Neural cell (in vitro differentiated cells): ENCODE measurements around the gene PACRGL. TPM values are rescaled to one million over a fixed set of nuclear protein-coding genes. Genes with fewer than 3 reads are reported as not detected.

ENCODE experiments used
- H2AFZ ChIP-seq: fragments of 200-600, 300-800 bp; sonication (generic), shearing (Covaris generic); 2 replicates; pipeline ENCODE4 v1.6.0; 2014; ENCODE audit warnings: low read depth, mild to moderate bottlenecking, antibody characterized with exemption, low read length, moderate library complexity
- H3F3A ChIP-seq: fragments of 200-600 bp; shearing (Covaris generic); 2 replicates; pipeline ENCODE4 v1.6.1; 2016; ENCODE audit warnings: mild to moderate bottlenecking, moderate library complexity, mixed read lengths, antibody characterized with exemption, low read length; ENCODE audit not compliant: insufficient read depth, poor library complexity, severe bottlenecking
- H3K27ac ChIP-seq: fragments of 200-600, 300-800 bp; sonication (generic), shearing (Covaris generic); 2 replicates; pipeline ENCODE4 v1.5.1; 2014; ENCODE audit warnings: mild to moderate bottlenecking, low read length, moderate library complexity
- H3K27me3 ChIP-seq: fragments of 300-800, 200-600 bp; sonication (generic), shearing (Covaris generic); 2 replicates; pipeline ENCODE4 v1.6.0; 2014; ENCODE audit warnings: mild to moderate bottlenecking, low read depth, low read length, moderate library complexity; ENCODE audit not compliant: insufficient read depth
- H3K36me3 ChIP-seq: fragments of 300-800, 200-600 bp; sonication (generic), shearing (Covaris generic); 2 replicates; pipeline ENCODE4 v1.5.1; 2014; ENCODE audit warnings: mild to moderate bottlenecking, antibody characterized with exemption, low read length, moderate library complexity; ENCODE audit not compliant: insufficient read depth
- H3K4me2 ChIP-seq: fragments of 300-800, 200-600 bp; sonication (generic), shearing (Covaris generic); 2 replicates; pipeline ENCODE4 v1.6.0; 2014; ENCODE audit warnings: mild to moderate bottlenecking, low read length
- H3K4me3 ChIP-seq: fragments of 300-800, 200-600 bp; sonication (generic), shearing (Covaris generic); 2 replicates; pipeline ENCODE4 v1.5.1; 2014; ENCODE audit warnings: mild to moderate bottlenecking, low read length, moderate library complexity
- H3K79me2 ChIP-seq: fragments of 200-600 bp; shearing (Covaris generic); replicated peaks from 2 replicates; pipeline ENCODE4 v1.6.0; 2014; ENCODE audit warnings: mild to moderate bottlenecking, low read length, moderate library complexity; ENCODE audit not compliant: insufficient read depth
- H3K9ac ChIP-seq: fragments of 300-800, 200-600 bp; sonication (generic), shearing (Covaris generic); 2 replicates; pipeline ENCODE4 v1.6.1; 2016; ENCODE audit warnings: mild to moderate bottlenecking, low read length, mixed read lengths
- H3K9me2 ChIP-seq: fragments of 200-600 bp; shearing (Covaris generic); 2 replicates; pipeline ENCODE4 v1.6.1; 2016; ENCODE audit warnings: mild to moderate bottlenecking, low read length, mixed read lengths; ENCODE audit not compliant: insufficient read depth
- H3K9me3 ChIP-seq: fragments of 200-600, 300-800 bp; sonication (generic), shearing (Covaris generic); 2 replicates; pipeline ENCODE4 v1.6.1; 2016; ENCODE audit warnings: mild to moderate bottlenecking, mixed run types, low read length, moderate library complexity, mixed read lengths
- H4K20me1 ChIP-seq: fragments of 200-600 bp; shearing (Covaris generic); 2 replicates; pipeline ENCODE4 v1.6.1; 2016; ENCODE audit warnings: mild to moderate bottlenecking, mixed run types; ENCODE audit not compliant: insufficient read depth
- EP300 ChIP-seq: fragments of 450-650 bp; conservative IDR thresholded peaks from 2 replicates; pipeline ENCODE4 v1.6.1; 2014; ENCODE audit warnings: antibody characterized with exemption, mild to moderate bottlenecking, moderate library complexity; ENCODE audit not compliant: poor library complexity, severe bottlenecking
- EZH2 ChIP-seq: fragments of 200-600, 300-800 bp; shearing (Covaris generic), sonication (generic); IDR thresholded peaks from 2 replicates; pipeline ENCODE4 v1.6.1; 2014; ENCODE audit warnings: antibody characterized with exemption, low read length, borderline replicate concordance, mild to moderate bottlenecking; ENCODE audit not compliant: insufficient read depth, poor library complexity, severe bottlenecking
- MXI1 ChIP-seq: fragments of 450-650 bp; conservative IDR thresholded peaks from 2 replicates; pipeline ENCODE4 v1.6.1; 2014; ENCODE audit warnings: antibody characterized with exemption, mild to moderate bottlenecking; ENCODE audit not compliant: poor library complexity, severe bottlenecking
- POLR2AphosphoS5 ChIP-seq: IDR thresholded peaks from 2 replicates; pipeline ENCODE4 v1.6.1; 2012
- RAD21 ChIP-seq: fragments of 450-650 bp; conservative IDR thresholded peaks from 2 replicates; pipeline ENCODE4 v1.6.1; 2014; ENCODE audit warnings: antibody characterized with exemption, mild to moderate bottlenecking, moderate library complexity
- REST ChIP-seq: IDR thresholded peaks from 2 replicates; pipeline ENCODE4 v1.6.1; 2012; ENCODE audit warnings: borderline replicate concordance
- SMC3 ChIP-seq: fragments of 450-650 bp; conservative IDR thresholded peaks from 2 replicates; pipeline ENCODE4 v1.6.1; 2014; ENCODE audit warnings: antibody characterized with exemption, mild to moderate bottlenecking, moderate library complexity; ENCODE audit not compliant: poor library complexity
- TAF1 ChIP-seq: IDR thresholded peaks from 2 replicates; pipeline ENCODE4 v1.6.1; 2012; ENCODE audit warnings: low read depth
- polyA plus RNA-seq: library from polyadenylated mRNA; depleted of rRNA; stranded (reverse); fragments of >200 nt; gene quantifications from 2 replicates; pipeline ENCODE4 v1.2.3, GENCODE V29; 2014
- TF ChIP-seq, protein P1 (sequence below): fragments of 450-650 bp; IDR thresholded peaks from 2 replicates; pipeline ENCODE4 v1.5.1; 2014; ENCODE audit warnings: antibody characterized with exemption, mild to moderate bottlenecking, moderate library complexity; ENCODE audit not compliant: poor library complexity, severe bottlenecking

The PACRGL gene
- polyA plus RNA-seq, 1 donor from 2014 or later: 41.9 TPM

DNA sequence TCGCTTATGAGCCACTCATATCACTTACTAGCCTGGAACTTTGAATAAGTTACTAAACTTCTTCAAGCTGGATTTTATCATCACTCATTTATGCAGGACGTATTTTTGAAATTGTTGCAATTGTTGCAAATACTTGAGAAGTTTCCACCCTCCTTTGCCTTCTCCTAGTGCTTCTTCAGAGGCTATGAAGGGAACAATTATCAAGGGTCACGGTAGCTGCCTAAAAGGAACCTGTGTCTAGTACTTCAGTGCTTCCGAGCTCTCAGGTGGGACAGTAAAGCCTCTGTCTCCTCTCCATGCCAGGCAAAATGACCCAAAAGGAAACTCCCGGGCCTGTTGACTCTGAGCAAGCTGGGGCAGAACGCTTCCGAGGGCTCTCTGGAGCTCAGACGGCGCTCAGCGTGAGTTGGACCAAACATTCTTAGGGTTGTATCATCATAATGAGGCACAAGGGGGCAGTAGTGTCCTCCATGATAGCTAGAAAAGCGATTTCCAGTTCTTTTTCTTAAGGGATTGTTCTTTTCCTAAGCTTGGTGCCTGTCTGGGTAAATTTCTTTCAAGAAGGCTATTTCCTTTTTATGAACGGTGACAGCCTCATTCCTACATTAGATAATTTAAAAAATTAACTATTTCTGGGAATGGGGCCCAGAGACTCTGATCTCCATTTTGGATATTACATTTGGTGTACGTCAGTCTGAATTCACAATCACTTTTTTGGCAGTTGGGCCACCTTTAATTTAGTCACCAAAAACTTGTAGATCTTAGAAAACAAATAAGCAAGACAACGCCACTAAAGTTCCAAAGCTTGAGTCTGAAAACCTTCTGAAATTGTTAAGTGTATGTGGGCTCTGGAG lies 73.1 kb downstream of the PACRGL start:
- Histone ChIP-seq H3K9ac (no peak overlapping the region), H3K4me3 (no peak overlapping the region), H3K4me2 (no peak overlapping the region)

DNA sequence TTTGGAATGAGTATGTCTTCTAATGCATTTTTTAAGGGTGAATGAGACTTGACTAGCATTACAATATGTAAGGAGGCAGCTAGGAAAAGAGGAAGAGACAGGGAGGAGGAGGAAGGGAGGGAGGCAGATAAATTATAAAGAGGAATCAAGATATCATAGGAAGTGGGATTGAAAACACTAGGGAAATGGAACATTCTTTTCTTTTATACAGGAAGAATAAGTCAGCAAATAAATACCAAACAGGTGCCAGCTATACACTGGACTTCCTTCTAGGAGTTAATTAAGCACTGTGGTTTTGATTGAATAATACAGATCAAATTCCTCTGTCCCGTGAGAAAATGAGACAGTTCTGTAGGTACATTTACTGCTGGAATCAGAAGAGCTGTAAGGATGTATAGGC lies 78.6 kb downstream of the PACRGL start:
- Histone ChIP-seq H3K36me3 (no peaks in the 10 kb centered on the region), H3K9ac (no peak overlapping the region), H3K27ac (no peak overlapping the region), H3K9me3 (no peaks in the 10 kb centered on the region), H3K9me2 (no peaks in the 10 kb centered on the region), H3F3A (no peaks in the 10 kb centered on the region), H3K27me3 (no peaks in the 10 kb centered on the region), H3K4me2 (no peak overlapping the region), H2AFZ (no peak overlapping the region), H3K4me3 (no peak overlapping the region), H4K20me1 (no peaks in the 10 kb centered on the region), H3K79me2 (no peaks in the 10 kb centered on the region)
- no peak for TF ChIP-seq RAD21
- no peak for TF ChIP-seq SMC3
- no peak for TF ChIP-seq EZH2
- TF ChIP-seq TAF1: no peak
- no peak for TF ChIP-seq MXI1
- TF ChIP-seq, protein P1, sequence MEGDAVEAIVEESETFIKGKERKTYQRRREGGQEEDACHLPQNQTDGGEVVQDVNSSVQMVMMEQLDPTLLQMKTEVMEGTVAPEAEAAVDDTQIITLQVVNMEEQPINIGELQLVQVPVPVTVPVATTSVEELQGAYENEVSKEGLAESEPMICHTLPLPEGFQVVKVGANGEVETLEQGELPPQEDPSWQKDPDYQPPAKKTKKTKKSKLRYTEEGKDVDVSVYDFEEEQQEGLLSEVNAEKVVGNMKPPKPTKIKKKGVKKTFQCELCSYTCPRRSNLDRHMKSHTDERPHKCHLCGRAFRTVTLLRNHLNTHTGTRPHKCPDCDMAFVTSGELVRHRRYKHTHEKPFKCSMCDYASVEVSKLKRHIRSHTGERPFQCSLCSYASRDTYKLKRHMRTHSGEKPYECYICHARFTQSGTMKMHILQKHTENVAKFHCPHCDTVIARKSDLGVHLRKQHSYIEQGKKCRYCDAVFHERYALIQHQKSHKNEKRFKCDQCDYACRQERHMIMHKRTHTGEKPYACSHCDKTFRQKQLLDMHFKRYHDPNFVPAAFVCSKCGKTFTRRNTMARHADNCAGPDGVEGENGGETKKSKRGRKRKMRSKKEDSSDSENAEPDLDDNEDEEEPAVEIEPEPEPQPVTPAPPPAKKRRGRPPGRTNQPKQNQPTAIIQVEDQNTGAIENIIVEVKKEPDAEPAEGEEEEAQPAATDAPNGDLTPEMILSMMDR: no peak
- TF ChIP-seq EP300: no peak

More for the DNA sequence above, 73.1 kb downstream of the PACRGL start:
- no peaks in the 10 kb centered on the region for H3K9me3 ChIP-seq
- no peaks in the 10 kb centered on the region for H3K79me2 ChIP-seq
- no peaks in the 10 kb centered on the region for H3K9me2 ChIP-seq
- H3K27me3 ChIP-seq: no peaks in the 10 kb centered on the region
- no peaks in the 10 kb centered on the region for H4K20me1 ChIP-seq
- H2AFZ ChIP-seq: no peak overlapping the region
- no peak overlapping the region for H3K27ac ChIP-seq
- no peaks in the 10 kb centered on the region for H3F3A ChIP-seq
- no peak for TF ChIP-seq REST
- no peak for TF ChIP-seq EZH2
- TF ChIP-seq EP300: no peak
- no peak for TF ChIP-seq MXI1
- TF ChIP-seq RAD21: peak; percentile 88
- no peak for TF ChIP-seq TAF1
- TF ChIP-seq SMC3: peak; percentile 93
- TF ChIP-seq, protein P1: peak; percentile 84
- no peak for TF ChIP-seq POLR2AphosphoS5
- no peaks in the 10 kb centered on the region for H3K36me3 ChIP-seq
